ENCODE measurements around the gene ALKBH5. TPM values are rescaled to one million over a fixed set of nuclear protein-coding genes. Genes with fewer than 3 reads are reported as not detected.
A peak's percentile ranks its signal among the peaks of the same experiment; 100 is the strongest.

Gene ALKBH5
- total RNA-seq, 1 donor from 2014 or later: 78.8 TPM

- no peaks in the 10 kb centered on the region for H3K36me3 ChIP-seq
- peak overlapping the region; percentile 92 for H3K4me2 ChIP-seq
- peaks cover 93% of the 10 kb centered on the region for H3K79me2 ChIP-seq (ENCODE audit: low read depth)
- H3K27ac Mint-ChIP-seq: peak overlapping the region; percentile 60
- H3K4me1 Mint-ChIP-seq: peaks cover 55% of the 10 kb centered on the region
- no peaks in the 10 kb centered on the region for H3K9me3 ChIP-seq (ENCODE audit: low read depth)
- H3K27me3 ChIP-seq: no peaks in the 10 kb centered on the region
- peaks cover 30% of the 10 kb centered on the region for H3K4me1 ChIP-seq
- no peak overlapping the region for H2AFZ ChIP-seq (replicated peaks)
- H3K4me3 Mint-ChIP-seq: peak overlapping the region; percentile 97
- H3K9me3 Mint-ChIP-seq: no peaks in the 10 kb centered on the region
- H3K27me3 Mint-ChIP-seq (ENCODE audit: insufficient read depth, low read depth): peaks cover 6% of the 10 kb centered on the region
- H4K20me1 ChIP-seq (ENCODE audit: low read depth): peaks cover 93% of the 10 kb centered on the region
- H3K36me3 Mint-ChIP-seq: peaks cover 41% of the 10 kb centered on the region
- DNase-seq (ENCODE audit: low spot score): no peak
- TF ChIP-seq EZH2phosphoT487 (IDR thresholded peaks at IDR 0.05) (no peak), CTCF (IDR thresholded peaks at IDR 0.05) (no peak), EZH2 (IDR thresholded peaks at IDR 0.05) (no peak)
- H3K27ac ChIP-seq: no peak overlapping the region
- peak overlapping the region; percentile 72 for H3K4me3 ChIP-seq
- peaks cover 11% of the 10 kb centered on the region for H3F3A ChIP-seq (ENCODE audit: low read depth)
- H3K9ac ChIP-seq: no peak overlapping the region
Observed at GRCh38 chr17:18187821-18188761, 4.5 kb downstream of the ALKBH5 start.

GRCh38 chr17:18190628-18191235, 7.1 kb downstream of the ALKBH5 start:
- Mint-ChIP-seq H3K4me3 (no peak overlapping the region), H3K27ac (no peak overlapping the region), H3K27me3 (ENCODE audit: insufficient read depth, low read depth) (peaks cover 3% of the 10 kb centered on the region), H3K36me3 (peaks cover 47% of the 10 kb centered on the region), H3K9me3 (no peaks in the 10 kb centered on the region), H3K4me1 (peaks cover 45% of the 10 kb centered on the region)
- no peak overlapping the region for H3K9ac ChIP-seq
- peaks cover 19% of the 10 kb centered on the region for H3K4me1 ChIP-seq
- no peak for DNase-seq (ENCODE audit: low spot score)
- no peak overlapping the region for H3K27ac ChIP-seq
- H3F3A ChIP-seq (ENCODE audit: low read depth): no peaks in the 10 kb centered on the region
- TF ChIP-seq EZH2 (IDR thresholded peaks at IDR 0.05): no peak
- no peak for TF ChIP-seq EZH2phosphoT487 (IDR thresholded peaks at IDR 0.05)
- no peak for TF ChIP-seq CTCF (IDR thresholded peaks at IDR 0.05)
- peaks cover 97% of the 10 kb centered on the region for H4K20me1 ChIP-seq (ENCODE audit: low read depth)
- H3K9me3 ChIP-seq (ENCODE audit: low read depth): no peaks in the 10 kb centered on the region
- H3K36me3 ChIP-seq: no peaks in the 10 kb centered on the region
- H3K4me3 ChIP-seq: no peak overlapping the region
- H3K27me3 ChIP-seq: no peaks in the 10 kb centered on the region
- H3K79me2 ChIP-seq (ENCODE audit: low read depth): peaks cover 93% of the 10 kb centered on the region
- no peak overlapping the region for H3K4me2 ChIP-seq
- no peak overlapping the region for H2AFZ ChIP-seq (replicated peaks)

- TF ChIP-seq CTCF (IDR thresholded peaks at IDR 0.05) (no peak), EZH2phosphoT487 (IDR thresholded peaks at IDR 0.05) (no peak), EZH2 (IDR thresholded peaks at IDR 0.05) (no peak)
- Histone ChIP-seq H2AFZ (replicated peaks) (no peak overlapping the region), H3K79me2 (ENCODE audit: low read depth) (peaks cover 92% of the 10 kb centered on the region), H4K20me1 (ENCODE audit: low read depth) (peaks cover 92% of the 10 kb centered on the region), H3K9ac (no peak overlapping the region), H3K9me3 (ENCODE audit: low read depth) (no peaks in the 10 kb centered on the region), H3K36me3 (peaks cover 2% of the 10 kb centered on the region), H3K4me2 (no peak overlapping the region), H3K27me3 (no peaks in the 10 kb centered on the region), H3K27ac (no peak overlapping the region), H3K4me1 (peaks cover 14% of the 10 kb centered on the region), H3F3A (ENCODE audit: low read depth) (no peaks in the 10 kb centered on the region), H3K4me3 (no peak overlapping the region)
- H3K36me3 Mint-ChIP-seq: peaks cover 47% of the 10 kb centered on the region
- H3K9me3 Mint-ChIP-seq: no peaks in the 10 kb centered on the region
- peaks cover 40% of the 10 kb centered on the region for H3K4me1 Mint-ChIP-seq
- no peak overlapping the region for H3K27ac Mint-ChIP-seq
- no peak for DNase-seq (ENCODE audit: low spot score)
- H3K27me3 Mint-ChIP-seq (ENCODE audit: insufficient read depth, low read depth): no peaks in the 10 kb centered on the region
- no peak overlapping the region for H3K4me3 Mint-ChIP-seq
Observed at GRCh38 chr17:18191236-18191667, 7.6 kb downstream of the ALKBH5 start.

Measured in neural progenitor cell (in vitro differentiated cells).